ENCODE results near the gene POLL. TPM values are rescaled to one million over a fixed set of nuclear protein-coding genes. Genes with fewer than 3 reads are reported as not detected.
A peak's percentile ranks its signal among the peaks of the same experiment; 100 is the strongest.

The POLL gene
- total and polyA plus RNA-seq, 2 of the 4 experiments (the other 2 are of a cell fraction) = 6.3 to 23.7 TPM

DNA sequence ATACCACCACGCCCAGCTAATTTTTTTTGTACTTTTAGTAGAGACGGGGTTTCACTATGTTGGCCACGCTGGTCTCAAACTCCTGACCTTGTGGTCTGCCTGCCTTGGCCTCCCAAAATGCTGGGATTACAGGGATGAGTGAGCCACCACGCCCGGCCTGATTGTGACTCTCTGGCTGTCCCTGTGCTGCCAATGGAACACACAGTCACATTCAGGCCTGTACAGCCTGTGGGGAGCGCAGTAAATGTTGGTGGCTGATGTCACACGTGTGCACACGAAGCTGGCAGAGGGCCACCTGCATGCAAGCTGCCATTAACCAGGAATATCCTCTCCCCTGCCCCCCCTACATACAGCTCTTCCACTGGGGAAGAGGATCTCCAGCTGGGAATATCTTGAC is 22.1 kb downstream of the POLL start:
- Histone ChIP-seq H2BK15ac (ENCODE audit: low read depth, low read length) (no peak overlapping the region), H3K18ac (ENCODE audit: low read depth, low read length) (no peak overlapping the region), H2AK9ac (replicated peaks; ENCODE audit: low read depth, low read length, poor library complexity) (no peak overlapping the region), H4K5ac (ENCODE audit: low read depth, low read length) (no peak overlapping the region), H3K27me3 (ENCODE audit: control insufficient read depth, insufficient read depth, low read length) (peaks cover 46% of the 10 kb centered on the region), H3K4ac (ENCODE audit: low read depth, low read length) (no peak overlapping the region), H2BK5ac (ENCODE audit: low read depth, low read length, poor library complexity, severe bottlenecking) (no peak overlapping the region), H3K14ac (replicated peaks; ENCODE audit: low read depth, low read length) (no peak overlapping the region), H4K20me1 (ENCODE audit: insufficient read depth, low read length) (no peaks in the 10 kb centered on the region), H2BK120ac (ENCODE audit: low read depth, low read length) (no peak overlapping the region), H3K9me3 (ENCODE audit: control insufficient read depth, insufficient read depth, low read length) (no peaks in the 10 kb centered on the region), H3K79me1 (ENCODE audit: low read depth in 1 of 2, low read length in 2 of 2) (no peaks in the 10 kb centered on the region), H3K9me1 (ENCODE audit: insufficient read depth, low read length) (peaks cover 2% of the 10 kb centered on the region), H4K8ac (ENCODE audit: low read depth in 2 of 2, low read length in 2 of 2) (no peak overlapping the region), H3K56ac (ENCODE audit: extremely low read depth, insufficient read depth, low read length) (no peak overlapping the region), H3K23ac (ENCODE audit: low read depth, low read length) (peak overlapping the region; percentile 59; the same call in 1 of the 2 replicates), H2BK20ac (ENCODE audit: low read depth, low read length) (no peak overlapping the region), H3K27ac (ENCODE audit: insufficient read depth, low read length) (no peak overlapping the region), H4K91ac (ENCODE audit: insufficient read depth, low read depth, low read length) (no peak overlapping the region), H3K4me1 (ENCODE audit: control insufficient read depth, insufficient read depth, low read length) (peaks cover 6% of the 10 kb centered on the region), H2AK5ac (ENCODE audit: low read depth, low read length) (no peak overlapping the region), H3K4me2 (ENCODE audit: low read depth, low read length) (no peak overlapping the region), H3K4me3 (ENCODE audit: insufficient read depth, low read depth, low read length) (no peak overlapping the region), H3K9ac (ENCODE audit: low read depth, low read length) (no peak overlapping the region), H2AFZ (replicated peaks; ENCODE audit: low read length, poor library complexity) (peak overlapping the region; percentile 82), H3K36me3 (ENCODE audit: control insufficient read depth, insufficient read depth, low read length) (no peaks in the 10 kb centered on the region)
- WGBS, 2 experiments (ENCODE audit: extremely low coverage in 2 of 2, insufficient read length in 1 of 2) = 83% methylated on average over 2 of the region's 8 CpGs; no CpG with 5 or more reads in 1 of the 2 experiments
- CTCF ChIA-PET = interaction anchor here (0.5 kb wide), 1 partner anchor 351 kb away, joined by 3 read pairs; no protein-coding TSS in a partner anchor
- BruUV-seq (replicated peaks) = no TSS peak
- TF ChIP-seq, protein P1, sequence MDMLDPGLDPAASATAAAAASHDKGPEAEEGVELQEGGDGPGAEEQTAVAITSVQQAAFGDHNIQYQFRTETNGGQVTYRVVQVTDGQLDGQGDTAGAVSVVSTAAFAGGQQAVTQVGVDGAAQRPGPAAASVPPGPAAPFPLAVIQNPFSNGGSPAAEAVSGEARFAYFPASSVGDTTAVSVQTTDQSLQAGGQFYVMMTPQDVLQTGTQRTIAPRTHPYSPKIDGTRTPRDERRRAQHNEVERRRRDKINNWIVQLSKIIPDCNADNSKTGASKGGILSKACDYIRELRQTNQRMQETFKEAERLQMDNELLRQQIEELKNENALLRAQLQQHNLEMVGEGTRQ (IDR thresholded peaks at IDR 0.05; ENCODE audit: low read depth, low read length) = no peak
- TF ChIP-seq, protein P2, sequence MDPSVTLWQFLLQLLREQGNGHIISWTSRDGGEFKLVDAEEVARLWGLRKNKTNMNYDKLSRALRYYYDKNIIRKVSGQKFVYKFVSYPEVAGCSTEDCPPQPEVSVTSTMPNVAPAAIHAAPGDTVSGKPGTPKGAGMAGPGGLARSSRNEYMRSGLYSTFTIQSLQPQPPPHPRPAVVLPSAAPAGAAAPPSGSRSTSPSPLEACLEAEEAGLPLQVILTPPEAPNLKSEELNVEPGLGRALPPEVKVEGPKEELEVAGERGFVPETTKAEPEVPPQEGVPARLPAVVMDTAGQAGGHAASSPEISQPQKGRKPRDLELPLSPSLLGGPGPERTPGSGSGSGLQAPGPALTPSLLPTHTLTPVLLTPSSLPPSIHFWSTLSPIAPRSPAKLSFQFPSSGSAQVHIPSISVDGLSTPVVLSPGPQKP (IDR thresholded peaks at IDR 0.05; ENCODE audit: borderline replicate concordance, low read depth, low read length) = no peak
- TF ChIP-seq POLR2A (IDR thresholded peaks at IDR 0.05; ENCODE audit: low read depth, low read length) (no peak), MAFK (IDR thresholded peaks at IDR 0.05; ENCODE audit: low read depth, low read length) (no peak), CEBPB (IDR thresholded peaks at IDR 0.05; ENCODE audit: low read depth, low read length) (no peak), CHD1 (IDR thresholded peaks at IDR 0.05; ENCODE audit: low read depth, low read length) (no peak), RFX5 (IDR thresholded peaks at IDR 0.05; ENCODE audit: low read depth, low read length) (no peak), SMC3 (IDR thresholded peaks at IDR 0.05; ENCODE audit: low read depth, low read length) (no peak), BHLHE40 (IDR thresholded peaks at IDR 0.05; ENCODE audit: low read depth, low read length) (no peak)
- in situ Hi-C loops (cut with MboI; ENCODE audit: low sequenced_read_pairs) (no loop called here), intact Hi-C loops (cut with micrococcal nuclease) (no loop called here), dilution Hi-C loops (cut with HindIII; ENCODE audit: low sequenced_read_pairs, unreplicated experiment) (no loop called here)
- no peak for ATAC-seq (ENCODE audit: low read depth)
- POLR2A ChIA-PET (ENCODE audit: unreplicated experiment) = no interaction called here
- DNase-seq = no peak

Measured in IMR-90 (cell line).